Lower lobe of right lung (tissue), 2 donors: ENCODE results near the gene DUS1L. TPM values are rescaled to one million over a fixed set of nuclear protein-coding genes. Genes with fewer than 3 reads are reported as not detected.

ENCODE experiments used
- ATAC-seq, 2 donors: fragments of 200-7000 bp; cut with Tn5 transposase; one replicate each; pipeline ENCODE4 v1.9.1; 2020 to 2022; ENCODE audit warnings: mild to moderate bottlenecking in 2 of 2, moderate library complexity in 2 of 2
- DNase-seq: peaks from one replicate; pipeline ENCODE4 v3.0.0-alpha.2; 2020
- H3K27ac ChIP-seq: fragments of 200-600 bp; one replicate; pipeline ENCODE4 v1.8.0; 2022
- H3K27me3 ChIP-seq: fragments of 200-600 bp; one replicate; pipeline ENCODE4 v1.8.0; 2022; ENCODE audit warnings: low read depth
- H3K36me3 ChIP-seq: fragments of 200-600 bp; one replicate; pipeline ENCODE4 v1.8.0; 2022; ENCODE audit warnings: mild to moderate bottlenecking
- H3K4me1 ChIP-seq: fragments of 200-600 bp; one replicate; pipeline ENCODE4 v1.8.0; 2022
- H3K4me3 ChIP-seq: fragments of 200-600 bp; one replicate; pipeline ENCODE4 v1.8.0; 2022; ENCODE audit warnings: mild to moderate bottlenecking
- H3K9me3 ChIP-seq: fragments of 200-600 bp; one replicate; pipeline ENCODE4 v1.8.0; 2022
- intact Hi-C: fragments of 100-400 bp; cut with DNase I; formaldehyde crosslinking; loops from one replicate; pipeline ENCODE4 v1.11.0; 2022
- total RNA-seq: library from RNA; stranded (reverse); fragmentation: NEBNext Ultra II Directional; extraction: Animal tissue kit (Norgen Biotek cat#: 25700); gene quantifications from one replicate; pipeline ENCODE4 v1.2.1, GENCODE V29; 2021
- TF ChIP-seq, protein P1 (sequence below): fragments of 200-600 bp; IDR thresholded peaks from one replicate; pipeline ENCODE4 v1.8.0; 2022; ENCODE audit warnings: antibody characterized with exemption, mild to moderate bottlenecking
- donor health status: DM: no; HTN: yes; CAD: no; lungs with severe emphysema.

DUS1L gene
- total RNA-seq, 1 donor from 2014 or later = 85.1 TPM

- Histone ChIP-seq H3K36me3 (peaks cover 39% of the 10 kb centered on the region), H3K27me3 (no peaks in the 10 kb centered on the region), H3K4me3 (no peak overlapping the region), H3K27ac (no peak overlapping the region), H3K9me3 (no peaks in the 10 kb centered on the region), H3K4me1 (peaks cover 37% of the 10 kb centered on the region)
- ATAC-seq (no peak), DNase-seq (no peak)
- intact Hi-C loops = no loop called here
- TF ChIP-seq, protein P1, sequence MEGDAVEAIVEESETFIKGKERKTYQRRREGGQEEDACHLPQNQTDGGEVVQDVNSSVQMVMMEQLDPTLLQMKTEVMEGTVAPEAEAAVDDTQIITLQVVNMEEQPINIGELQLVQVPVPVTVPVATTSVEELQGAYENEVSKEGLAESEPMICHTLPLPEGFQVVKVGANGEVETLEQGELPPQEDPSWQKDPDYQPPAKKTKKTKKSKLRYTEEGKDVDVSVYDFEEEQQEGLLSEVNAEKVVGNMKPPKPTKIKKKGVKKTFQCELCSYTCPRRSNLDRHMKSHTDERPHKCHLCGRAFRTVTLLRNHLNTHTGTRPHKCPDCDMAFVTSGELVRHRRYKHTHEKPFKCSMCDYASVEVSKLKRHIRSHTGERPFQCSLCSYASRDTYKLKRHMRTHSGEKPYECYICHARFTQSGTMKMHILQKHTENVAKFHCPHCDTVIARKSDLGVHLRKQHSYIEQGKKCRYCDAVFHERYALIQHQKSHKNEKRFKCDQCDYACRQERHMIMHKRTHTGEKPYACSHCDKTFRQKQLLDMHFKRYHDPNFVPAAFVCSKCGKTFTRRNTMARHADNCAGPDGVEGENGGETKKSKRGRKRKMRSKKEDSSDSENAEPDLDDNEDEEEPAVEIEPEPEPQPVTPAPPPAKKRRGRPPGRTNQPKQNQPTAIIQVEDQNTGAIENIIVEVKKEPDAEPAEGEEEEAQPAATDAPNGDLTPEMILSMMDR = no peak
Measured at GRCh38 chr17:82049106-82049505, 16.5 kb downstream of the DUS1L start.

GRCh38 chr17:82048571-82048971, 17.0 kb downstream of the DUS1L start:
- TF ChIP-seq, protein P1 = no peak
- Histone ChIP-seq H3K27me3 (no peaks in the 10 kb centered on the region), H3K9me3 (no peaks in the 10 kb centered on the region), H3K27ac (no peak overlapping the region), H3K4me1 (peaks cover 34% of the 10 kb centered on the region), H3K4me3 (no peak overlapping the region), H3K36me3 (peaks cover 34% of the 10 kb centered on the region)
- intact Hi-C loops = no loop called here
- DNase-seq (no peak), ATAC-seq (no peak)

DNA sequence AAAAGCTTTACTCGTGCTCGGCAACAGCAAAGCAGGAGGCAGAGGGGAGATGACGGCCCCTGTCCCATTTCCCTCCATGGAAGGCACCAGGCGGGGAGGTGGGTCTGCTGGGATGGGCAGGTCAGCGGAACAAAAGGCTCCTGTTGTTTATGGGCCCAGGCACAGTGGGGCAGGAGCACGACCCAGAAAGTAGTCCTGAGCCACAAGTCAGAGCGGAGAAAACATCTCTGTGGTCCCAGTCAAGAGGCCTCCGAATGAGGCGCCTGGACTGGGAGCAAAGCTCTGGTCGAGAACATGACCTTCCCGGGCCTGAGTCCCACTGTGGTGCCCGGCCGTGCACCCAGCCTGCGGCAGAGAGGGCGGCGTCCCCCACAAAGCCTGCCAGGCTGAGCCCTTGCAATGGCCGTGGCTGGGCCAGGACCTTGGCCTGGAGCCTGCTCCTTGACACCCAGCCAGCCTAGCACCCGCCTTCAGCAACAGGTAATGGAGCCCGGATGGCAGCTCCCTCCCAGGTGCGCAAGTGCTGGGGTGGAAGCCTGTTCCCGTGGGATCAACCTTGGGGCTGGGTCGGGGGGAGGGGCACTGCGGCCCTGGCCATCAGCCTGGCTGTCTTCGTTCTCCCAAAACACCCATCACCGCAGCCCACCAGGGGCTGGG, 17.6 kb downstream of the DUS1L start:
- Histone ChIP-seq H3K9me3 (no peaks in the 10 kb centered on the region), H3K36me3 (peaks cover 29% of the 10 kb centered on the region), H3K4me3 (no peak overlapping the region), H3K27me3 (no peaks in the 10 kb centered on the region), H3K27ac (no peak overlapping the region), H3K4me1 (peaks cover 28% of the 10 kb centered on the region)
- TF ChIP-seq, protein P1 = no peak
- ATAC-seq (no peak), DNase-seq (no peak)
- intact Hi-C loops = no loop called here

- TF ChIP-seq, protein P1 = no peak
- peaks cover 22% of the 10 kb centered on the region for H3K4me1 ChIP-seq
- intact Hi-C loops = no loop called here
Measured at GRCh38 chr17:82047379-82047778, 18.2 kb downstream of the DUS1L start.

GRCh38 chr17:82046903-82047302, 18.7 kb downstream of the DUS1L start:
- H3K36me3 ChIP-seq = peaks cover 29% of the 10 kb centered on the region
- TF ChIP-seq, protein P1 = no peak
- H3K4me1 ChIP-seq = peaks cover 20% of the 10 kb centered on the region
- DNase-seq = no peak
- no peaks in the 10 kb centered on the region for H3K27me3 ChIP-seq
- H3K27ac ChIP-seq = no peak overlapping the region
- ATAC-seq = no peak
- no peaks in the 10 kb centered on the region for H3K9me3 ChIP-seq
- no peak overlapping the region for H3K4me3 ChIP-seq
- intact Hi-C loops = no loop called here

More at GRCh38 chr17:82047379-82047778, 18.2 kb downstream of the DUS1L start:
- H3K36me3 ChIP-seq = peaks cover 29% of the 10 kb centered on the region
- DNase-seq (no peak), ATAC-seq (no peak)
- H3K4me3 ChIP-seq = no peak overlapping the region
- no peak overlapping the region for H3K27ac ChIP-seq
- no peaks in the 10 kb centered on the region for H3K27me3 ChIP-seq
- H3K9me3 ChIP-seq = no peaks in the 10 kb centered on the region
